ENCODE results near the gene SEPTIN12.

DNA sequence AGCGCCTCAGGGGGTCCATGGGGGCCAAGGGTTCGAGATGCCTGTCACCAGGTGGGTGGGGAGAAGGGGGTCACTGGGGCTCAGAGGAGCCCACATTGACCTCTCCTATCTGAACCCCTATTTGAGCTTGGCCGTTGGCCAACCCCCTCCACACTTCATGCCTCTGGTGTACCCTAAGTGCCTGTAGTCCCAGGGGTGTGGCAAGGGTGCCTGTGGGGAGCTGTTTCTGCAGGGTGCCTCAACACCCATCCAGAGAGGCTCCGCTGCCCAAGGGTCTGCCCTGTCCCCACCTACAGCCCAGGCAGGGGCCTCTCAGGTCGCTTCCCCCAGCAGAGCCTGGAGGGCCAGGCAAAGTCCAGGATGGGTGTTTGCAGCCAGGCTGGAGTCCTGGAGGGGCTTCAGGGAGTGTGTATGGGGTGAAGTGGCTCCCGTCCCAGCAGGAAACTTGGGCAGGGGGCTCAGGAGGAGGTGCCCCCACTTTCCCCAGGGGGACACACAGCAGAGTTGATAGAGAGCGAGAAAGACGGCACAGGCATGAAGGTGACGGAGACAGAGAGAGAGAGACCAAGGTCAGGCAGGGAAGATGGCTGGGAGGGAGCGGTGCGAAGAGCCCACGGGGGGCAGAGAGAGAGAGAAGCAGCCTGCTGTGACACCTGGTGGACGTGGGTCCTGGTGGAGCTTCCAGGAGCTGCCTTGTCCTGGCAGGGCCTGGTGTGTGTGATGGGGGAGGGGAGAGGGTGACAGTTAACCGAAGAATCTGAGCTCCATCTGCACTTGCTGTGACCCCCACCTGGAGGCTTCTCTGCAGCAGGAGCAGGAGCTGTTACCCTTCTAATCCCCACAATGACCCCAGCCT, at the start of gene SEPTIN12:
- no peak for TF ChIP-seq GATA2 (IDR thresholded peaks at IDR 0.05; ENCODE audit: low read depth, low read length)
- TF ChIP-seq GATA3 (IDR thresholded peaks at IDR 0.05; ENCODE audit: low read depth, low read length), result no peak
